Astrocyte of the cerebellum (primary cell): ENCODE measurements around the gene UBE3D.

Source experiments
- DNase-seq: peaks from one replicate; pipeline ENCODE4 v3.0.0-alpha.2; 2011; ENCODE audit warnings: low read depth
- H3K4me3 ChIP-seq: 2 replicates; pipeline ENCODE4 v1.5.1; 2011; ENCODE audit warnings: mild to moderate bottlenecking, low read depth, low read length, moderate library complexity
- in situ Hi-C: cut with HindIII; loops from 2 replicates; pipeline ENCODE4 v1.10.0; 2017; ENCODE audit warnings: low sequenced_read_pairs
- TF ChIP-seq, protein P1 (sequence below): IDR thresholded peaks from 2 replicates; pipeline ENCODE4 v1.5.1; 2012; ENCODE audit warnings: low read length, low read depth, moderate library complexity, mild to moderate bottlenecking; ENCODE audit errors: missing control alignments

Gene UBE3D

DNA sequence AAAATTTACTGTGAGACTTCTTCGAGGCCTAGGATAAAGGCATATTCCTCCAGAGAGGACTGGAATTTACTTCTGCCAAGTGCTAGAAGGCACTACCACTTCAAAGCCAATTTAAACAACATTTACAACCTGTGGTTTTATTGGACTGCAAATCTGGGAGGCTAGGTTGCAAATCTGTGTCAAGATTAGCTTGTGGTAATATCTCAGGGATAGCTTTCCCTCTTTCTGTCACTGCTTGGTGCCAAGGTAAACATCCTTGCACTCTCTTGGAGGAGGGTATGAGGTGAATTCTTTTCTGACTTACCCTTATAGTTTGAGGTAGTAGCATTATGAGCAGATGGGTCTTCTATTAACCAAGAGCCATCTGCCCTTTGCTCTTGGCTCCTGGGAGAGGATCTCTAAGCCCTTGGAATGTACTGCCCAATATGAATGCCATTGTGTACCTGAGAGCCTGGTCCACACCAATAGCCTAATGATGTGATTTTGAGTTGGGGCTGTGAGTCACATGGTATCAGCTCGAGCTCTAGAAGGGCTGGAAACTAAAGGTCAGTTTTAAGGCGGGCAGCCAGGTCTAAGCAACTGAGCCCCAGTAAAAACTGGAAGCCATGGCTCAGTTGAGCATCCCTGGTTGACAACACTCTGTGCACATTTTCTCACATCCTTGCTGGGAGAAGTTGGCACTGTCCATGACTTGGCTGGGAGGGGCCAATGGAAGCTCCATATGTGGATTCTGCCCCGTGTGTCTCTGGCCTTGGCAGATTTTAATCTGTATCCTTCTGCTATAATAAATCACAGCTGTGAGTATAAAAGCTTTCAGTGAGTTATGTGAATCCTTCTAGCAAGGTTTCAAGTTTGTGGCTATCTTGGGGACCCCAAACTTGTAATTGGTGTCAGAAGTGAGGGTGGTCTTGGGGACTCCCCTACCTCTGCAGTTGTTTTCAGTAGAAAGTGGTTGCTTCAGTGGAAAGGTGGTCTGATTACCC, 188.1 kb downstream of the UBE3D start:
- TF ChIP-seq, protein P1, sequence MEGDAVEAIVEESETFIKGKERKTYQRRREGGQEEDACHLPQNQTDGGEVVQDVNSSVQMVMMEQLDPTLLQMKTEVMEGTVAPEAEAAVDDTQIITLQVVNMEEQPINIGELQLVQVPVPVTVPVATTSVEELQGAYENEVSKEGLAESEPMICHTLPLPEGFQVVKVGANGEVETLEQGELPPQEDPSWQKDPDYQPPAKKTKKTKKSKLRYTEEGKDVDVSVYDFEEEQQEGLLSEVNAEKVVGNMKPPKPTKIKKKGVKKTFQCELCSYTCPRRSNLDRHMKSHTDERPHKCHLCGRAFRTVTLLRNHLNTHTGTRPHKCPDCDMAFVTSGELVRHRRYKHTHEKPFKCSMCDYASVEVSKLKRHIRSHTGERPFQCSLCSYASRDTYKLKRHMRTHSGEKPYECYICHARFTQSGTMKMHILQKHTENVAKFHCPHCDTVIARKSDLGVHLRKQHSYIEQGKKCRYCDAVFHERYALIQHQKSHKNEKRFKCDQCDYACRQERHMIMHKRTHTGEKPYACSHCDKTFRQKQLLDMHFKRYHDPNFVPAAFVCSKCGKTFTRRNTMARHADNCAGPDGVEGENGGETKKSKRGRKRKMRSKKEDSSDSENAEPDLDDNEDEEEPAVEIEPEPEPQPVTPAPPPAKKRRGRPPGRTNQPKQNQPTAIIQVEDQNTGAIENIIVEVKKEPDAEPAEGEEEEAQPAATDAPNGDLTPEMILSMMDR, result no peak
- in situ Hi-C loops, result no loop called here
- H3K4me3 ChIP-seq, result no peak overlapping the region
- peak; percentile 80 for DNase-seq

DNA sequence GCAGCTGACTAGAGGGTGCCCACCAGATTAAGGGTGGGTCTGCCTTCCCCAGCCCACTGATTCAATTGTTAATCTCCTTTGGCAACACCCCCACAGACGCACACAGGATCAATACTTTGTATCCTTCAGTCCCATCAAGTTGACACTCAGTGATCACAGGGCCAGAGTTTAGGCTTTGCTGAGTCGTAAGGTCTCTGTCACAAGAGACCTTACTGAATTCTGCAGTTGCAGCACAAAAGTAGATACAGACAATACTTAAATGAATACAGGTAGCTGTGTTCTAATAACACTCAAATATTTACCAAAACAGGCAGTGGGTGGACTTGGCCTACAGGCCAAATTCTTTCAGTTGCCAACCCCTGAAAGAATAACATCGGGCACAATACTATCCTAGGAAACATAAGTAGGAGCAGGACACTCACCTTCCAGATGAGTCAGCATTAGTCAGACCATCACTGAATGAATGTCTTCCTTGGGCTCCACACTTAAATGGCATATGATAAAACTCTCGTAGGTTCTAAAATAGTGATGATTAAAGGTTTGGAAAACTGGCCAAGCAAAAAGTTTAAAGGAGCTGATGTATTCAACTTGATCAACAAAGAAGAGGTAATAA, 190.0 kb downstream of the UBE3D start:
- H3K4me3 ChIP-seq, result no peak overlapping the region
- TF ChIP-seq, protein P1, result no peak
- DNase-seq, result peak; percentile 40
- in situ Hi-C loops, result no loop called here

DNA sequence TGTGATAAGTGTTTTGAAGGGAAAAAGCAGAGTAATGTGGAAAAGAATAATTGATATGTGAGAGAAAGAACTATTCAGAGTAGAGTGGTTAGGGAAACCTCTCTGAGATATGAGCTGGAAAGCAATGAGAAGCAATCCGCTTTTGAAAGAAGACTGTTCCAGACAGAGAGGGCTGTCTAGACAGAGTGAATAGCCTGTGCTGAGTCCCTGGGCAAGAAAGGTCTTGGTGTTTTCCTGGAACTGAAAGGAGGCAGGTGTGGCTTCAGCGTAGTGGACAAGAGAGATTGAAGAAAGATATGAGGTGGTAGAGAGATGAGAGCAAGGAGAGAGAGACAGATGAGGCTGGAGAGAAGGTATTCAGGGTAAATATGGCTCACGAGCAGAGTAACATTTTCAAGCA, 190.8 kb downstream of the UBE3D start:
- in situ Hi-C loops, result no loop called here
- DNase-seq, result no peak
- TF ChIP-seq, protein P1, result no peak
- H3K4me3 ChIP-seq, result no peak overlapping the region

DNA sequence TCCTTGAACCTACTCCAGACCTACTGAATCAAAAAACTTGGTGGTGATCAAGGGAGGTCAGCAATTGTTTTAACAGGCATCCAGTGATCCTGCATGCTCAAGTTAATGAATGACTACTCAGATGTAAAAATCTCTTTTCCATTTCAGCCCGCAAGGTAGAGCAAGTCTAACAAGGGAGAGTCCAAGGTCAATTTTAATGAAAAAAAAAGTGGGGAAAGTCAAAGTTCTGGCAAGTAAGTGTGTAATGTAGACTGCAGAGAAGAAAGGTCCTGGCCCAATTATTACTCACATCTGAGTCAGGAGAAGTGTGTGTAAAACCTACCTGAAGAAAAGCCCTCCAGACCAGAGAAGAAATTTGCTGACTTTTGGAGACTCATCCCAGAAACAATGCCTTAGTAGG, 193.5 kb downstream of the UBE3D start:
- DNase-seq, result no peak
- TF ChIP-seq, protein P1, result no peak
- H3K4me3 ChIP-seq, result no peak overlapping the region
- in situ Hi-C loops, result no loop called here

DNA sequence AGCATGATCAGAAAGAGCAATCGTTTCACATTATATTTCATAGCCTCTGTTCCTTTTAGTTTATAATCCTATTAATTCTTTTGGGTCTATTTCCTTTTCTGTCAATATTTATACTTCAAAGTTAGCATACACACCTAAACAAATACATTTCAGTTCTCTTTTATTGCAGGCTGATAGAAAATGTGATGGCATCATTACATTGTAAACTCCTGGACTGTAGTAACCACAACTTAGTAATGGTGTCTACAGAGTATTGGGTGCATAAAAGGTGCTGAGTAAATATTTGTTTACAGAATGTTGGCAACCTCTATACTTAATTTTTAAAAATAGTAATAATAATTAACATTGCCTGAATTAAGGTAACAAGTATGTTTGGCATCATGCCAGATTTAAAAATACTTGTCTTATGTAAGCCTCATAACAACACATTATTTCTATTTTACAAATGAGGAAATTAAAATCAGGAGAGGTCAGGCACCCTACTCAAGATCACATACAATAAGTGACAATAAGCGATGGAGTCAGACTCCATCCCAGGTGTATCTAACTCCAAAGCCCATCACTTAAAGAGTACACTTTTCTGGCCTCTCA, 195.0 kb downstream of the UBE3D start:
- H3K4me3 ChIP-seq, result no peak overlapping the region
- TF ChIP-seq, protein P1, result no peak
- in situ Hi-C loops, result no loop called here
- no peak for DNase-seq

DNA sequence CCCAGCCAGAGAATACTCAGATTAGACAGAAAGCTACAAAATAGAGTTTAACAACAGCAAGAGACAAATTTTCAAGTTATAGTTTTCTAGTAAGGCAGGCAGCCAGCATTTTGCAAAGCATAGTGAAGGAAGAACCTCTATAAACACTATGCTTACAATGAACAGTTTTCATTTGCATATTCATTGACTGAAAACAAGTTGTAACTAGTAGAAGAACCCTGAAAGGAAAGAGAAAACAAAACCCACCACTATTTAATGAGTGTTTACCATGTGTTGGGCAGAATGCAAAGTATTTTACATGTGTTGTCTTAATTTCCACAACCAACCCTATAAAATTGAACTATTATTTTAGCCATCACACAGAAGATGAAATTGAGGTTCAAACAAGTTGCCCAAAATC, 196.1 kb downstream of the UBE3D start:
- in situ Hi-C loops, result no loop called here
- no peak overlapping the region for H3K4me3 ChIP-seq
- no peak for DNase-seq
- TF ChIP-seq, protein P1, result no peak
